ENCODE measurements around the gene CDH15. TPM values are rescaled to one million over a fixed set of nuclear protein-coding genes. Genes with fewer than 3 reads are reported as not detected.
"Not testable (repeated sequence)": the region's sequence is repeated elsewhere in the genome, so short reads cannot be mapped to it uniquely, and the experiment has no call there.

CDH15 gene
- total and polyA plus RNA-seq, 9 of the 15 experiments (the other 6 are each of a cell fraction or from before 2014, with no cell fraction given): 0.07 to 0.18 TPM; not detected in 7

DNA sequence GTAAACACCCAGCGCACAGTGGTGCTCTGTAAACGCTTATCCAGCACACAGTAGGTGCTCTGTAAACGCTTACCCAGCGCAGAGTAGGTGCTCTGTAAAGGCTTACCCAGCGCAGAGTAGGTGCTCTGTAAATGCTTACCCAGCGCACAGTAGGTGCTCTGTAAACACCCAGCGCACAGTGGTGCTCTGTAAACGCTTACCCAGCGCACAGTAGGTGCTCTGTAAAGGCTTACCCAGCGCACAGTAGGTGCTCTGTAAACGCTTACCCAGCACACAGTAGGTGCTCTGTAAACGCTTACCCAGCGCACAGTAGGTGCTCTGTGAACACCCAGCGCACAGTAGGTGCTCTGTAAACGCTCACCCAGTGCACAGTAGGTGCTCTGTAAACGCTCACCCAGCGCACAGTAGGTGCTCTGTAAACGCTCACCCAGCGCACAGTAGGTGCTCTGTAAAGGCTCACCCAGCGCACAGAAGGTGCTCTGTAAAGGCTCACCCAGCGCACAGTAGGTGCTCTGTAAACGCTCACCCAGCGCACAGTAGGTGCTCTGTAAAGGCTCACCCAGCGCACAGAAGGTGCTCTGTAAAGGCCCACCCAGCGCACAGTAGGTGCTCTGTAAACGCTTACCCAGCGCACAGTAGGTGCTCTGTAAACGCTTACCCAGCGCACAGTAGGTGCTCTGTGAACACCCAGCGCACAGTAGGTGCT is 14.5 kb downstream of the CDH15 start:
- TF ChIP-seq, protein P1, sequence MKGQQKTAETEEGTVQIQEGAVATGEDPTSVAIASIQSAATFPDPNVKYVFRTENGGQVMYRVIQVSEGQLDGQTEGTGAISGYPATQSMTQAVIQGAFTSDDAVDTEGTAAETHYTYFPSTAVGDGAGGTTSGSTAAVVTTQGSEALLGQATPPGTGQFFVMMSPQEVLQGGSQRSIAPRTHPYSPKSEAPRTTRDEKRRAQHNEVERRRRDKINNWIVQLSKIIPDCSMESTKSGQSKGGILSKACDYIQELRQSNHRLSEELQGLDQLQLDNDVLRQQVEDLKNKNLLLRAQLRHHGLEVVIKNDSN (CRISPR knock-in tag; IDR thresholded peaks at IDR 0.05): 0 out of 2 replicates have a peak, but pooled peaks have one; percentile 24
- TF ChIP-seq CHD4 (IDR thresholded peaks at IDR 0.05; ENCODE audit: insufficient read depth, insufficient replicate concordance, low read depth, low read length, poor library complexity, severe bottlenecking): peak; percentile 77
- TF ChIP-seq FOXA3 (CRISPR knock-in tag; conservative IDR thresholded peaks at IDR 0.05 in 1 of 2, IDR thresholded peaks at IDR 0.05 in 1 of 2): peak in 1 of 2 experiments; percentile 77; a peak in 2 of 4 replicates
- TF ChIP-seq, protein P2, sequence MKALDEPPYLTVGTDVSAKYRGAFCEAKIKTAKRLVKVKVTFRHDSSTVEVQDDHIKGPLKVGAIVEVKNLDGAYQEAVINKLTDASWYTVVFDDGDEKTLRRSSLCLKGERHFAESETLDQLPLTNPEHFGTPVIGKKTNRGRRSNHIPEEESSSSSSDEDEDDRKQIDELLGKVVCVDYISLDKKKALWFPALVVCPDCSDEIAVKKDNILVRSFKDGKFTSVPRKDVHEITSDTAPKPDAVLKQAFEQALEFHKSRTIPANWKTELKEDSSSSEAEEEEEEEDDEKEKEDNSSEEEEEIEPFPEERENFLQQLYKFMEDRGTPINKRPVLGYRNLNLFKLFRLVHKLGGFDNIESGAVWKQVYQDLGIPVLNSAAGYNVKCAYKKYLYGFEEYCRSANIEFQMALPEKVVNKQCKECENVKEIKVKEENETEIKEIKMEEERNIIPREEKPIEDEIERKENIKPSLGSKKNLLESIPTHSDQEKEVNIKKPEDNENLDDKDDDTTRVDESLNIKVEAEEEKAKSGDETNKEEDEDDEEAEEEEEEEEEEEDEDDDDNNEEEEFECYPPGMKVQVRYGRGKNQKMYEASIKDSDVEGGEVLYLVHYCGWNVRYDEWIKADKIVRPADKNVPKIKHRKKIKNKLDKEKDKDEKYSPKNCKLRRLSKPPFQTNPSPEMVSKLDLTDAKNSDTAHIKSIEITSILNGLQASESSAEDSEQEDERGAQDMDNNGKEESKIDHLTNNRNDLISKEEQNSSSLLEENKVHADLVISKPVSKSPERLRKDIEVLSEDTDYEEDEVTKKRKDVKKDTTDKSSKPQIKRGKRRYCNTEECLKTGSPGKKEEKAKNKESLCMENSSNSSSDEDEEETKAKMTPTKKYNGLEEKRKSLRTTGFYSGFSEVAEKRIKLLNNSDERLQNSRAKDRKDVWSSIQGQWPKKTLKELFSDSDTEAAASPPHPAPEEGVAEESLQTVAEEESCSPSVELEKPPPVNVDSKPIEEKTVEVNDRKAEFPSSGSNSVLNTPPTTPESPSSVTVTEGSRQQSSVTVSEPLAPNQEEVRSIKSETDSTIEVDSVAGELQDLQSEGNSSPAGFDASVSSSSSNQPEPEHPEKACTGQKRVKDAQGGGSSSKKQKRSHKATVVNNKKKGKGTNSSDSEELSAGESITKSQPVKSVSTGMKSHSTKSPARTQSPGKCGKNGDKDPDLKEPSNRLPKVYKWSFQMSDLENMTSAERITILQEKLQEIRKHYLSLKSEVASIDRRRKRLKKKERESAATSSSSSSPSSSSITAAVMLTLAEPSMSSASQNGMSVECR (CRISPR knock-in tag; IDR thresholded peaks at IDR 0.05): 0 out of 2 replicates have a peak, but pooled peaks have one; percentile 36
- 0 out of 3 replicates have a peak, but pooled peaks of 1 of the 2 experiments have one; percentile 15 for TF ChIP-seq CBX3 (IDR thresholded peaks at IDR 0.05; ENCODE audit: borderline replicate concordance in 1 of 2, low read length in 2 of 2)
- peak; percentile 98 for TF ChIP-seq ZKSCAN1 (IDR thresholded peaks at IDR 0.05; ENCODE audit: low read depth, low read length)
- H3K4me2 ChIP-seq (ENCODE audit: insufficient read depth, low read length); H3K79me2 ChIP-seq (ENCODE audit: control insufficient read depth, insufficient read depth, low read length); in situ Hi-C loops (cut with MboI); FAIRE-seq; H3K9me1 ChIP-seq (ENCODE audit: control insufficient read depth, insufficient read depth, low read length); H3K27ac ChIP-seq (ENCODE audit: extremely low read depth, low read depth, low read length); H2AFZ ChIP-seq (ENCODE audit: low read depth, low read length); H3K4me3 ChIP-seq; H3K9ac ChIP-seq (ENCODE audit: insufficient read depth in 1 of 2, low read depth in 2 of 2, low read length in 2 of 2); POLR2A ChIA-PET; CTCF ChIA-PET (ENCODE audit: low intra/inter-chr PET ratio); H4K20me1 ChIP-seq (replicated peaks; ENCODE audit: control insufficient read depth, insufficient read depth, low read length); intact Hi-C loops (cut with micrococcal nuclease); ATAC-seq; H3K9me3 ChIP-seq (replicated peaks; ENCODE audit: control insufficient read depth, insufficient read depth, low read depth, low read length); DNase-seq (ENCODE audit: extremely low read depth in 1 of 4, low spot score in 3 of 4); BruUV-seq (replicated peaks); H3K36me3 ChIP-seq (ENCODE audit: control insufficient read depth, insufficient read depth, low read length): not testable (repeated sequence)
- Histone ChIP-seq H3K4me1 (replicated peaks in 1 of 2; ENCODE audit: control insufficient read depth in 2 of 2, insufficient read depth in 2 of 2, low read length in 2 of 2) (peaks cover 0 to 45% of the 10 kb centered on the region in 2 experiments; a peak in 2 of 5 replicates), H3K27me3 (ENCODE audit: control insufficient read depth in 2 of 2, insufficient read depth in 2 of 2, low read length in 2 of 2) (peaks cover 0 to 18% of the 10 kb centered on the region in 2 experiments; a peak in 2 of 5 replicates)
- WGBS (ENCODE audit: insufficient coverage, low coverage, missing lambda C conversion rate): 27% methylated on average over 24 of the region's 30 CpGs

All from K562 (cell line).